Loucy (cell line): ENCODE results near the gene DNASE1.
A peak's percentile ranks its signal among the peaks of the same experiment; 100 is the strongest.

Experiments
- H2AFZ ChIP-seq: fragments of 200-600 bp; sonication (generic); 2 replicates; pipeline ENCODE4 v1.6.0; 2016; ENCODE audit warnings: antibody characterized with exemption, mild to moderate bottlenecking, low read length, moderate library complexity
- H3F3A ChIP-seq: fragments of 200-600 bp; 2 replicates; pipeline ENCODE4 v1.6.0; 2016; ENCODE audit warnings: antibody characterized with exemption, low read depth, mild to moderate bottlenecking
- H3K27me3 ChIP-seq: fragments of 200-600 bp; sonication (generic); 2 replicates; pipeline ENCODE4 v1.6.1; 2014; ENCODE audit warnings: low read length, mild to moderate bottlenecking; ENCODE audit not compliant: insufficient read depth, poor library complexity, severe bottlenecking
- H3K36me3 ChIP-seq: fragments of 200-600 bp; sonication (generic); 2 replicates; pipeline ENCODE4 v1.6.1; 2016; ENCODE audit warnings: low read length; ENCODE audit not compliant: insufficient read depth
- H3K4me1 ChIP-seq: fragments of 200-600 bp; sonication (generic); 2 replicates; pipeline ENCODE4 v1.5.1; 2014; ENCODE audit warnings: low read length, mild to moderate bottlenecking; ENCODE audit not compliant: insufficient read depth, poor library complexity, severe bottlenecking
- H3K4me2 ChIP-seq: fragments of 200-600 bp; sonication (generic); 2 replicates; pipeline ENCODE4 v1.6.0; 2014; ENCODE audit warnings: antibody characterized with exemption, low read length, low read depth, mild to moderate bottlenecking; ENCODE audit not compliant: poor library complexity, severe bottlenecking
- H3K4me3 ChIP-seq: fragments of 200-600 bp; sonication (generic); 2 replicates; pipeline ENCODE4 v1.5.1; 2014; ENCODE audit warnings: low read length, mild to moderate bottlenecking, mixed read lengths; ENCODE audit not compliant: poor library complexity, severe bottlenecking
- H3K79me2 ChIP-seq: fragments of 200-600 bp; sonication (generic); 2 replicates; pipeline ENCODE4 v1.6.1; 2014; ENCODE audit warnings: low read length; ENCODE audit not compliant: insufficient read depth
- H3K9ac ChIP-seq: fragments of 200-600 bp; sonication (generic); 2 replicates; pipeline ENCODE4 v1.6.0; 2014; ENCODE audit warnings: mild to moderate bottlenecking, low read depth, low read length, moderate library complexity; ENCODE audit not compliant: poor library complexity, severe bottlenecking
- H3K9me2 ChIP-seq: fragments of 200-600 bp; sonication (generic); replicated peaks from 2 replicates; pipeline ENCODE4 v1.6.1; 2016; ENCODE audit warnings: low read depth, low read length, mixed read lengths
- H3K9me3 ChIP-seq: fragments of 200-600 bp; sonication (generic); 2 replicates; pipeline ENCODE4 v1.6.1; 2014; ENCODE audit warnings: mild to moderate bottlenecking, antibody characterized with exemption, low read length, low read depth; ENCODE audit not compliant: insufficient read depth
- H4K20me1 ChIP-seq: fragments of 200-600 bp; sonication (generic); 2 replicates; pipeline ENCODE4 v1.6.0; 2014; ENCODE audit warnings: antibody characterized with exemption, low read length, mild to moderate bottlenecking; ENCODE audit not compliant: insufficient read depth, poor library complexity, severe bottlenecking
- EZH2phosphoT487 ChIP-seq: fragments of 200-600 bp; IDR thresholded peaks from 2 replicates; pipeline ENCODE4 v1.6.1; 2018; ENCODE audit warnings: antibody characterized with exemption, mild to moderate bottlenecking, moderate library complexity, borderline replicate concordance
- TF ChIP-seq, protein P1 (sequence below): fragments of 200-600 bp; sonication (generic); conservative IDR thresholded peaks from 2 replicates; pipeline ENCODE4 v1.5.1; 2014; ENCODE audit warnings: mild to moderate bottlenecking, antibody characterized with exemption, low read length

The DNASE1 gene

DNA sequence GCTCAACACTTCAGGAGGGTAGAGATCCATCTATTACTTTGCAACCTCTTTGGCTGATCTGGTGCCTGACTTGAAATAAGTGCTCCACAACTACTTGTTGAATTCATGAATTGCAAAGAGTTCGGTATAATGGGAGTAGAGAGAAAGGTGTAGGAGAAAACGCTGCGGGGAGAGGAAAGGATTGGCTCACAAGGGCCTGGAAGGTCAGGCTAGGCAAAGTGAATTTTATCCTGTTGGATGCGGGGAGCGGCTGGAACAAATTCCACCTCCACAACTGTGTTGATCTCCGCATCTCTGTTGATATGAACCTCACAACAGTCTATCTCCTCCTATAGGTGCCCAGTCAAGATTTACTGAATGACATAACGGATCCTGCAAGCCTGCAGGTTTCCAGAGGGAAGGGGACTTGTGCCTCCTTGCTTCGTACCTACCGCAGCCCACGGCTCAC is 43.8 kb upstream of the DNASE1 start:
- peaks cover 32% of the 10 kb centered on the region for H3K4me1 ChIP-seq
- H2AFZ ChIP-seq = no peak overlapping the region
- H3F3A ChIP-seq = peaks cover 2% of the 10 kb centered on the region; the same call in 1 of the 2 replicates
- H4K20me1 ChIP-seq = no peaks in the 10 kb centered on the region
- peak overlapping the region; percentile 89 for H3K9ac ChIP-seq
- TF ChIP-seq EZH2phosphoT487 = no peak
- TF ChIP-seq, protein P1, sequence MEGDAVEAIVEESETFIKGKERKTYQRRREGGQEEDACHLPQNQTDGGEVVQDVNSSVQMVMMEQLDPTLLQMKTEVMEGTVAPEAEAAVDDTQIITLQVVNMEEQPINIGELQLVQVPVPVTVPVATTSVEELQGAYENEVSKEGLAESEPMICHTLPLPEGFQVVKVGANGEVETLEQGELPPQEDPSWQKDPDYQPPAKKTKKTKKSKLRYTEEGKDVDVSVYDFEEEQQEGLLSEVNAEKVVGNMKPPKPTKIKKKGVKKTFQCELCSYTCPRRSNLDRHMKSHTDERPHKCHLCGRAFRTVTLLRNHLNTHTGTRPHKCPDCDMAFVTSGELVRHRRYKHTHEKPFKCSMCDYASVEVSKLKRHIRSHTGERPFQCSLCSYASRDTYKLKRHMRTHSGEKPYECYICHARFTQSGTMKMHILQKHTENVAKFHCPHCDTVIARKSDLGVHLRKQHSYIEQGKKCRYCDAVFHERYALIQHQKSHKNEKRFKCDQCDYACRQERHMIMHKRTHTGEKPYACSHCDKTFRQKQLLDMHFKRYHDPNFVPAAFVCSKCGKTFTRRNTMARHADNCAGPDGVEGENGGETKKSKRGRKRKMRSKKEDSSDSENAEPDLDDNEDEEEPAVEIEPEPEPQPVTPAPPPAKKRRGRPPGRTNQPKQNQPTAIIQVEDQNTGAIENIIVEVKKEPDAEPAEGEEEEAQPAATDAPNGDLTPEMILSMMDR = no peak
- peak overlapping the region; percentile 90 for H3K4me2 ChIP-seq
- H3K9me3 ChIP-seq = no peaks in the 10 kb centered on the region
- peak overlapping the region; percentile 98 for H3K4me3 ChIP-seq
- H3K9me2 ChIP-seq = no peaks in the 10 kb centered on the region
- H3K79me2 ChIP-seq = peaks cover 51% of the 10 kb centered on the region
- no peaks in the 10 kb centered on the region for H3K36me3 ChIP-seq
- no peaks in the 10 kb centered on the region for H3K27me3 ChIP-seq

DNA sequence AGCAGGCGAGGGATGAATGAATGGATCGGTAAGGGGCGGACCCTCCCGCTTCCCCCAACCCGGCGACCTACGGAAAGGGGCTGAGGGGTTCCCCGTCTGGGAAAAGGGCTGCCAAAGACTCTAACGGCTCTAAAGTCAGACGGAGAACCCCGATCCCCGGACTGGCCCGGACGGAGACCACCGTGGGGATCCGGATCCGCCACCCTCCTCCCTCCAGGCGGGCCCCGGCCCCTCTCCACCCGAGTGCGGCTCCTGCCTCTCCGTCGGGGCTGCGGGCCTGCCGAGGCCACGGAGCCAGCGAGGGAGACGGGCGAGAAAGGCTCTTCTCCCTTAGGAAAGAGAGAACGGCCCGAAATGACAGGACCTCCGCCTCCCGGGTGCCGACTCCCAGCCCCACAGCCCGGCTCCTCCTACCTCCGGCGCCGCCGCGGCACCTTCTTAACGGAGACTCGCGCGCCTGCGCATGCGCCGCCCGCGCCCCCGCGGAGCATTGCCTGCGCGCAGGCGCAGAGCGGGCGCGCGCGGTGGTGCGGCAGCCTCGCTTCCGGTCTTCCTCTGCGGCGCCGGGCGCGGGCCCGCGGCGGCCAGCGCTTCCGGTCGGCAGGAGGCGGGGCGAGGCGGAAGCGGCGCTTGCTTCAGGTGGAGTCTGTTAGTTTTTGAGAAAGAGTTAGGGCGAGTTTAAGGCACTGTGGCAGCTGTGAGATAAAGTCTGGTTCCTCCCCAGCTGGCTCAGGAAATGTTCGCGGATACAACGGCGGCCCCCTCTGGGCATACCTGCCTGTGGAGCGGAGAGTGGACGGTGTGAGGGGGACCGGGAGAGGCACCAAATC is 43.1 kb upstream of the DNASE1 start, which contains the start of gene SLX4:
Gene SLX4, minus strand, starts transcription at position 461 of the 830 bp plus-strand sequence. CDS start 2,642 bp downstream, outside the sequence.
- peak within 1 kb of the TSS; percentile 97 for H3K9ac ChIP-seq
- peaks cover 33% of the 10 kb centered on the region for H3K4me1 ChIP-seq
- peaks cover 56% of the 10 kb centered on the region for H3K79me2 ChIP-seq
- H2AFZ ChIP-seq = peak within 1 kb of the TSS; percentile 84
- TF ChIP-seq EZH2phosphoT487 = no peak
- TF ChIP-seq, protein P1 = no peak
- H3F3A ChIP-seq = peaks cover 2% of the 10 kb centered on the region; the same call in 1 of the 2 replicates
- H3K9me3 ChIP-seq = no peaks in the 10 kb centered on the region
- no peaks in the 10 kb centered on the region for H3K36me3 ChIP-seq
- H3K9me2 ChIP-seq = no peaks in the 10 kb centered on the region
- H3K4me3 ChIP-seq = peak within 1 kb of the TSS; percentile 98
- H3K27me3 ChIP-seq = no peaks in the 10 kb centered on the region
- H4K20me1 ChIP-seq = no peaks in the 10 kb centered on the region
- H3K4me2 ChIP-seq = peak within 1 kb of the TSS; percentile 90

DNA sequence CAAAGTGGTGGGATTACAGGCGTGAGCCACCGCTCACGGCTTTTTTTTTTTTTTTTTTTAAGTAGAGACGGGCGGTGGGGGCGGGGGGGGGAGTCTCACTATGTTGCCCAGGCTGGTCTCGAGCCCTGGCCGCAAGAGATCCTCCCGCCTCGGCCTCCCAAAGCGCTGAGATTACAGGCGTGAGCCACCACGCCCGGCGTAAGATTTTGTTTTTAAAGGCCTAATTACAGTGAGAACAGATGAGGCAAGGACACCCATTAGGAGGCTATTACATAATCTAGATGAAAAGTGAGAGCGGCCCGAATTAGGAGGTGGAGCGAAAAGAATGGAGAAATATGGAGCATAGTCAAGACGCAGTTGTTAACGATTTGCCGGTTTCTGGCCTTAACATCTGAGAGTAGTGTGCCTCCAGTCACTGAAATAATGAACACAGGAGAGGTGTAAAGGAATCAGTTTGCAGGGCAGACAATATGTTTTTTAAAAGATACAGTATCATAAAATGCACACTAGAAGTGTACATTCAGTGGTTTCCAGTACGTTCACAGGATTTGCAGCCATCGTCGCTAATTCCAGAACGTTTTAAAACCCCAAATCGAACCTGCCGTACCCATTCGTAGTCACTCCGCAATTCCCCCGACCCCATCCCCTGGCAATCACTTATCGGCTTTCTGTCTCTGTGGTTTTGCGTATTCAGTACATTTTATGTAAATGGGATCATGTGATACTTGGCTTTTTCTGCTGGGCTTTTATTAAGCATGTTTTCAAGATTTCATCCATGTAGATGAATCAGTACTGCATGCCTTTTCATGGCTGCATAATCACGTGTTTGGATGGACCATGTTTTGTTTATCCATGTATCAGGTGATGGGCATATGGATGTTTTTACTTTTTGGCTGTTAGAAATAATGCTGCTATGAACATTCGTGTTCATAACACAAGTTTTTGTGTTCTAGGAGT is 41.7 kb upstream of the DNASE1 start:
- peak overlapping the region; percentile 79 for H3K4me2 ChIP-seq
- H4K20me1 ChIP-seq = no peaks in the 10 kb centered on the region
- H3K9me3 ChIP-seq = no peaks in the 10 kb centered on the region
- peaks cover 2% of the 10 kb centered on the region; the same call in 1 of the 2 replicates for H3F3A ChIP-seq
- peak overlapping the region; percentile 98 for H3K4me3 ChIP-seq
- peaks cover 27% of the 10 kb centered on the region for H3K4me1 ChIP-seq
- no peak overlapping the region for H2AFZ ChIP-seq
- H3K79me2 ChIP-seq = peaks cover 56% of the 10 kb centered on the region
- no peaks in the 10 kb centered on the region for H3K9me2 ChIP-seq
- TF ChIP-seq EZH2phosphoT487 = no peak
- TF ChIP-seq, protein P1 = no peak
- H3K36me3 ChIP-seq = no peaks in the 10 kb centered on the region
- peak overlapping the region; percentile 97 for H3K9ac ChIP-seq
- no peaks in the 10 kb centered on the region for H3K27me3 ChIP-seq
